GM12878 (cell line): ENCODE measurements around the gene METTL1. TPM values are rescaled to one million over a fixed set of nuclear protein-coding genes. Genes with fewer than 3 reads are reported as not detected.

ENCODE experiments used
- ATAC-seq: fragments of 200-7000 bp; cut with Tn5 transposase; 3 replicates; pipeline ENCODE4 v1.9.1; 2020; ENCODE audit warnings: mild to moderate bottlenecking, moderate library complexity
- BruUV-seq: library from RNA; stranded (reverse); fragments of 400-500 nt; replicated peaks from 2 replicates; lab custom pipeline; 2021; lab: Mats Ljungman, UMichigan
- CTCF ChIA-PET: fragments of 300-600 bp; sonication (Branson Sonifier 250); formaldehyde crosslinking; extraction: SDS; loops from one replicate; lab custom pipeline; 2021; ENCODE audit warnings: inconsistent platforms; lab: Yijun Ruan, JAX
- POLR2A ChIA-PET: fragments of 350-600 bp; formaldehyde crosslinking; extraction: SDS; loops from one replicate; lab custom pipeline; 2021; ENCODE audit warnings: inconsistent platforms; lab: Charles Lee
- RAD21 ChIA-PET: fragments of 300-600 bp; sonication (Branson Sonifier 250); formaldehyde crosslinking; loops from one replicate; lab custom pipeline; 2023; ENCODE audit warnings: antibody characterized with exemption; ENCODE audit not compliant: unreplicated experiment; lab: Charles Lee
- SMC1A ChIA-PET: fragments of 300-600 bp; sonication (Branson Sonifier 250); formaldehyde crosslinking; loops from one replicate; lab custom pipeline; 2023; ENCODE audit not compliant: unreplicated experiment, uncharacterized antibody; lab: Charles Lee
- DNase-seq: peaks from one replicate; pipeline ENCODE4 v3.0.0-alpha.2; 2011; ENCODE audit warnings: low read depth, low spot score
- FAIRE-seq: peaks from 3 replicates; lab custom pipeline; 2011; peaks lifted over from hg19 to GRCh38; lab: Jason Lieb, UNC
- H2AFZ ChIP-seq: 2 replicates; pipeline ENCODE4 v1.6.0; 2011; ENCODE audit warnings: low read depth, low read length, control low read depth; ENCODE audit not compliant: control insufficient read depth
- H3K27ac ChIP-seq: 2 replicates; pipeline ENCODE4 v1.5.1; 2011; ENCODE audit warnings: control low read depth; ENCODE audit not compliant: control insufficient read depth, insufficient read depth
- H3K27me3 ChIP-seq, 2 experiments: replicated peaks in 1 of 2; 2 replicates each; pipeline versions ENCODE4 v1.6.0 to v1.6.1; 2011; ENCODE audit warnings: low read length in 1 of 2; ENCODE audit not compliant: control insufficient read depth in 2 of 2, insufficient read depth in 2 of 2
- H3K36me3 ChIP-seq, 2 experiments: 2 replicates each; pipeline ENCODE4 v1.5.1; 2011; ENCODE audit warnings: low read length in 1 of 2; ENCODE audit not compliant: control insufficient read depth in 2 of 2, insufficient read depth in 2 of 2
- H3K4me1 ChIP-seq: 2 replicates; pipeline ENCODE4 v1.6.1; 2011; ENCODE audit warnings: mild to moderate bottlenecking, low read length, moderate library complexity, mixed read lengths; ENCODE audit not compliant: control insufficient read depth, insufficient read depth
- H3K4me2 ChIP-seq: 2 replicates; pipeline ENCODE4 v1.6.0; 2011; ENCODE audit warnings: control low read depth; ENCODE audit not compliant: control insufficient read depth, insufficient read depth
- H3K4me3 ChIP-seq: fragments of 200-600 bp; sonication (generic); 2 replicates; pipeline ENCODE4 v1.5.1; 2016
- H3K79me2 ChIP-seq: 2 replicates; pipeline ENCODE4 v1.6.0; 2011; ENCODE audit warnings: low read length; ENCODE audit not compliant: control insufficient read depth, insufficient read depth
- H3K9ac ChIP-seq: 2 replicates; pipeline ENCODE4 v1.8.0; 2011; ENCODE audit warnings: low read length, control low read depth, mixed read lengths; ENCODE audit not compliant: control insufficient read depth, insufficient read depth
- H3K9me3 ChIP-seq: replicated peaks from 3 replicates; pipeline ENCODE4 v1.5.1; 2011; ENCODE audit warnings: mild to moderate bottlenecking, low read length; ENCODE audit not compliant: control insufficient read depth, insufficient read depth
- H4K20me1 ChIP-seq: 2 replicates; pipeline ENCODE4 v1.6.0; 2011; ENCODE audit not compliant: control insufficient read depth, insufficient read depth
- ASH2L ChIP-seq: fragments of 300-600, 200-600 bp; sonication (generic); IDR thresholded peaks from 2 replicates; pipeline ENCODE4 v1.6.1; 2017; ENCODE audit warnings: low read depth, mild to moderate bottlenecking, borderline replicate concordance
- ATF2 ChIP-seq: IDR thresholded peaks from 2 replicates; pipeline ENCODE4 v1.6.1; 2012; ENCODE audit warnings: low read length, inconsistent platforms
- CBFB ChIP-seq: IDR thresholded peaks from 2 replicates; pipeline ENCODE4 v1.6.1; 2016; ENCODE audit warnings: antibody characterized with exemption, low read depth
- CBX5 ChIP-seq: sonication (generic); IDR thresholded peaks from 2 replicates; pipeline ENCODE4 v1.6.1; 2016; ENCODE audit warnings: low read depth, moderate library complexity, mild to moderate bottlenecking, inconsistent platforms
- EGR1 ChIP-seq, 2 experiments: IDR thresholded peaks; 1 replicate in 1 of 2; 2 replicates in 1 of 2; pipeline ENCODE4 v1.6.1; 2011 to 2012; ENCODE audit warnings: low read depth in 2 of 2, low read length in 2 of 2, borderline replicate concordance in 1 of 2, mild to moderate bottlenecking in 1 of 2, moderate library complexity in 1 of 2
- FOXK2 ChIP-seq: fragments of 450-650 bp; IDR thresholded peaks from 2 replicates; pipeline ENCODE4 v1.6.1; 2017; ENCODE audit warnings: mild to moderate bottlenecking, moderate library complexity
- HDAC6 ChIP-seq: fragments of 200-600 bp; sonication (generic); IDR thresholded peaks from one replicate; pipeline ENCODE4 v1.8.0; 2017; ENCODE audit warnings: antibody characterized with exemption; ENCODE audit not compliant: unreplicated experiment
- IRF4 ChIP-seq: IDR thresholded peaks from 2 replicates; pipeline ENCODE4 v1.6.1; 2011; ENCODE audit warnings: low read depth, low read length
- KDM1A ChIP-seq: fragments of 200-600 bp; sonication (generic); IDR thresholded peaks from 2 replicates; pipeline ENCODE4 v1.6.1; 2016; ENCODE audit warnings: borderline replicate concordance
- LARP7 ChIP-seq: fragments of 450-650 bp; IDR thresholded peaks from 2 replicates; pipeline ENCODE4 v1.6.1; 2017; ENCODE audit warnings: mild to moderate bottlenecking
- MLLT1 ChIP-seq: fragments of 450-650 bp; IDR thresholded peaks from 2 replicates; pipeline ENCODE4 v1.6.1; 2016; ENCODE audit warnings: mild to moderate bottlenecking
- MTA2 ChIP-seq: fragments of 450-650 bp; IDR thresholded peaks from 2 replicates; pipeline ENCODE4 v1.6.1; 2016; ENCODE audit warnings: low read depth, mild to moderate bottlenecking, moderate library complexity
- PAX5 ChIP-seq: IDR thresholded peaks from 2 replicates; pipeline ENCODE4 v1.6.1; 2011; ENCODE audit warnings: low read depth, low read length, borderline replicate concordance
- POU2F2 ChIP-seq: IDR thresholded peaks from 3 replicates; pipeline ENCODE4 v1.6.1; 2011; ENCODE audit warnings: low read depth, mild to moderate bottlenecking, low read length, borderline replicate concordance
- RB1 ChIP-seq: fragments of 450-650 bp; formaldehyde crosslinking; IDR thresholded peaks from 2 replicates; pipeline ENCODE4 v1.6.1; 2017; ENCODE audit warnings: mild to moderate bottlenecking, borderline replicate concordance
- SUZ12 ChIP-seq: fragments of 200-600 bp; sonication (generic); IDR thresholded peaks from one replicate; pipeline ENCODE4 v1.6.1; 2018; ENCODE audit warnings: antibody characterized with exemption, mild to moderate bottlenecking; ENCODE audit not compliant: unreplicated experiment
- TARDBP ChIP-seq: IDR thresholded peaks from 2 replicates; pipeline ENCODE4 v1.6.1; 2016; ENCODE audit warnings: borderline replicate concordance
- TCF12 ChIP-seq: IDR thresholded peaks from 2 replicates; pipeline ENCODE4 v1.6.1; 2011; ENCODE audit warnings: low read depth, mild to moderate bottlenecking, low read length
- YY1 ChIP-seq: IDR thresholded peaks from 2 replicates; pipeline ENCODE4 v1.6.1; 2011; ENCODE audit warnings: low read depth, mild to moderate bottlenecking, low read length
- ZBTB4 ChIP-seq: fragments of 450-650 bp; formaldehyde crosslinking; IDR thresholded peaks from 2 replicates; pipeline ENCODE4 v1.4.0; 2022; ENCODE audit warnings: mild to moderate bottlenecking, moderate library complexity
- WGBS: methylation state at CpG from one replicate; pipeline ENCODE4 v1.1.6; 2016; ENCODE audit warnings: low lambda C conversion rate; ENCODE audit not compliant: insufficient replicate concordance, insufficient coverage; ENCODE audit errors: missing lambda C conversion rate; 5-methylcytosine and 5-hydroxymethylcytosine counted together
- in situ Hi-C: fragments of 300-500 bp; cut with MboI; formaldehyde crosslinking; loops from 9 replicates; pipeline ENCODE4 v1.14.3; 2018; ENCODE audit warnings: mixed read lengths
- intact Hi-C: fragments of 100-400 bp; cut with micrococcal nuclease; formaldehyde crosslinking; loops from one replicate; pipeline ENCODE4 v1.14.2; 2022; ENCODE audit not compliant: unreplicated experiment
- polyA plus RNA-seq, 11 experiments: library from polyadenylated mRNA; depleted of rRNA in 4 of 11; unstranded in 6 of 11; stranded (reverse) in 5 of 11; fragments of >200 nt; fragmentation: Nextera tagmentation in 4 of 11; fragmentation: Illumina TruSeq in 1 of 11; extraction: Ambion mirVana in 4 of 11; extraction: Trizol in 1 of 11; gene quantifications; 1 replicate in 1 of 11; 2 replicates in 10 of 11; pipeline versions ENCODE4 v1.2.1 to v1.2.3, GENCODE V29; 2011 to 2016; ENCODE audit warnings: inconsistent platforms in 2 of 11, missing spikeins in 2 of 11, low read depth in 1 of 11
- total RNA-seq, 4 experiments: library from RNA; depleted of rRNA in 3 of 4; stranded (reverse); fragments of >200 nt in 3 of 4; fragmentation: Illumina TruSeq in 1 of 4; extraction: Trizol in 1 of 4; gene quantifications; 2 replicates each; pipeline versions ENCODE4 v1.2.1 to v1.2.3, GENCODE V29; 2013 to 2021

Gene METTL1
- total and polyA plus RNA-seq, 10 of the 15 experiments (the other 5 are each of a cell fraction or from before 2014, with no cell fraction given) = 11.3 to 44.3 (median 30.6) TPM

- in situ Hi-C loops = no loop called here
- Histone ChIP-seq H3K4me3 (no peak overlapping the region), H3K9ac (no peak overlapping the region), H3K36me3 (peaks cover 5 to 6% of the 10 kb centered on the region in 2 experiments; a peak in 3 of 4 replicates), H3K4me2 (no peak overlapping the region), H3K4me1 (no peaks in the 10 kb centered on the region), H3K9me3 (no peaks in the 10 kb centered on the region), H4K20me1 (no peaks in the 10 kb centered on the region), H2AFZ (no peak overlapping the region), H3K79me2 (no peaks in the 10 kb centered on the region), H3K27me3 (no peaks in the 10 kb centered on the region), H3K27ac (no peak overlapping the region)
- ChIA-PET SMC1A (no interaction called here), CTCF (interaction anchor here (1.2 to 2.6 kb wide), 6 partner anchors 10 to 87 kb away, joined by 3 to 6 read pairs (median 4); no protein-coding TSS in a partner anchor), RAD21 (interaction anchor here (1.0 kb wide), 1 partner anchor 100 kb away, joined by 3 read pairs; no protein-coding TSS in a partner anchor), POLR2A (no interaction called here)
- TF ChIP-seq PAX5 (no peak), YY1 (no peak), ZBTB4 (CRISPR knock-in tag) (no peak), KDM1A (no peak), LARP7 (no peak), IRF4 (no peak), CBX5 (no peak), ATF2 (no peak), CBFB (no peak), MLLT1 (no peak), HDAC6 (no peak), TCF12 (no peak), EGR1 (IDR thresholded peaks at IDR 0.05; ENCODE audit: borderline replicate concordance in 1 of 2, low read depth in 2 of 2, low read length in 2 of 2) (no peak), MTA2 (no peak), ASH2L (no peak), SUZ12 (no peak), TARDBP (no peak), RB1 (no peak), FOXK2 (no peak), POU2F2 (no peak)
- no peak for DNase-seq
- intact Hi-C loops = no loop called here
- BruUV-seq = no TSS peak
- FAIRE-seq = no peak
- ATAC-seq = no peak
- WGBS = 96% methylated on average over 8 of the region's 8 CpGs
Observed at GRCh38 chr12:57817261-57817989, 45.5 kb upstream of the METTL1 start.
